Retinal pigment epithelial cell (primary cell): Measurements from ENCODE around the gene DPP7.
"Not testable (repeated sequence)": the region's sequence is repeated elsewhere in the genome, so short reads cannot be mapped to it uniquely, and the experiment has no call there.

Experiments
- DNase-seq: peaks from one replicate; pipeline ENCODE4 v3.0.0-alpha.2; 2010; ENCODE audit warnings: low read depth
- H3K4me3 ChIP-seq: 2 replicates; pipeline ENCODE4 v1.5.1; 2011; ENCODE audit warnings: mild to moderate bottlenecking, low read length, control low read depth, moderate library complexity
- CTCF ChIP-seq: conservative IDR thresholded peaks from 2 replicates; pipeline ENCODE4 v1.5.1; 2011; ENCODE audit warnings: low read depth, low read length, control low read depth, inconsistent platforms

Gene DPP7

GRCh38 chr9:137127301-137128157, 13.0 kb upstream of the DPP7 start:
- no peak overlapping the region for H3K4me3 ChIP-seq
- no peak for DNase-seq
- TF ChIP-seq CTCF: no peak

- no peak for TF ChIP-seq CTCF
- no peak overlapping the region for H3K4me3 ChIP-seq
- DNase-seq: no peak
Measured at GRCh38 chr9:137126786-137127185, 12.3 kb upstream of the DPP7 start.

- not testable (repeated sequence) for DNase-seq, H3K4me3 ChIP-seq
Measured at GRCh38 chr9:137123952-137124462, 9.5 kb upstream of the DPP7 start.

- no peak overlapping the region for H3K4me3 ChIP-seq
- no peak for TF ChIP-seq CTCF
- DNase-seq: no peak
Measured at GRCh38 chr9:137123468-137123837, 8.9 kb upstream of the DPP7 start.

GRCh38 chr9:137122796-137123467, 8.4 kb upstream of the DPP7 start:
- not testable (repeated sequence) for H3K4me3 ChIP-seq

GRCh38 chr9:137121927-137122795, 7.6 kb upstream of the DPP7 start:
- DNase-seq, H3K4me3 ChIP-seq: not testable (repeated sequence)

More at GRCh38 chr9:137122796-137123467, 8.4 kb upstream of the DPP7 start:
- DNase-seq: not testable (repeated sequence)

- H3K4me3 ChIP-seq, DNase-seq: not testable (repeated sequence)
Measured at GRCh38 chr9:137118092-137118603, 3.6 kb upstream of the DPP7 start.

GRCh38 chr9:137117269-137117731, 2.8 kb upstream of the DPP7 start:
- H3K4me3 ChIP-seq: no peak overlapping the region
- DNase-seq: no peak
- TF ChIP-seq CTCF: no peak
